ENCODE results near the gene FAM240A.

DNA sequence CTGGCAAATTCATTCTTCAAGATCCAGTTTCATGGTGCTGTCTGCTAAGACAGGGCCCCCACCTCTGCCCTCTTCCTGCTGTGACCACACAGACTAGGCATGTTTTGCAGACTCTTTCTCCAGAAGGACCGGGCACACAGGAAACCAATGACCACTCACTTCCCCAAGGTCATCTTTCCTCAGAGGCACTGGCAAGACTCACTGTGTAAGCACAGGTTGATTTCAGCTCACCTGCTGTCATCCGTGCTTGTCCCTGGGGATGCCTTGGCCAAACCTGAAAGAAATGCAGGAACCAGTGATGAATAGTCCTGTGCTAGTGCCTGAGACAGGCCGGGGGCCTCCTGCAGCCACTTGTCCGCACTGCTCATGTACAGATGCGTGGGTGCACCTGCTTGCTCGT is 47.7 kb downstream of the FAM240A start:
- TF ChIP-seq, protein P1, sequence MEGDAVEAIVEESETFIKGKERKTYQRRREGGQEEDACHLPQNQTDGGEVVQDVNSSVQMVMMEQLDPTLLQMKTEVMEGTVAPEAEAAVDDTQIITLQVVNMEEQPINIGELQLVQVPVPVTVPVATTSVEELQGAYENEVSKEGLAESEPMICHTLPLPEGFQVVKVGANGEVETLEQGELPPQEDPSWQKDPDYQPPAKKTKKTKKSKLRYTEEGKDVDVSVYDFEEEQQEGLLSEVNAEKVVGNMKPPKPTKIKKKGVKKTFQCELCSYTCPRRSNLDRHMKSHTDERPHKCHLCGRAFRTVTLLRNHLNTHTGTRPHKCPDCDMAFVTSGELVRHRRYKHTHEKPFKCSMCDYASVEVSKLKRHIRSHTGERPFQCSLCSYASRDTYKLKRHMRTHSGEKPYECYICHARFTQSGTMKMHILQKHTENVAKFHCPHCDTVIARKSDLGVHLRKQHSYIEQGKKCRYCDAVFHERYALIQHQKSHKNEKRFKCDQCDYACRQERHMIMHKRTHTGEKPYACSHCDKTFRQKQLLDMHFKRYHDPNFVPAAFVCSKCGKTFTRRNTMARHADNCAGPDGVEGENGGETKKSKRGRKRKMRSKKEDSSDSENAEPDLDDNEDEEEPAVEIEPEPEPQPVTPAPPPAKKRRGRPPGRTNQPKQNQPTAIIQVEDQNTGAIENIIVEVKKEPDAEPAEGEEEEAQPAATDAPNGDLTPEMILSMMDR (IDR thresholded peaks at IDR 0.05) = no peak
- no peak for TF ChIP-seq ZFX (IDR thresholded peaks at IDR 0.05; ENCODE audit: borderline replicate concordance)
